Suprapubic skin (tissue), 4 donors: ENCODE results near the gene MFNG. TPM values are rescaled to one million over a fixed set of nuclear protein-coding genes. Genes with fewer than 3 reads are reported as not detected.
A peak's percentile ranks its signal among the peaks of the same experiment; 100 is the strongest.

Experiments used
- DNase-seq, 2 donors: peaks; one replicate each; pipeline ENCODE4 v3.0.0-alpha.2; 2019; ENCODE audit warnings: low spot score in 2 of 2
- H3K27ac ChIP-seq: fragments of 200-600 bp; sonication (generic); one replicate; pipeline ENCODE4 v1.5.1; 2019
- H3K27me3 ChIP-seq: fragments of 200-600 bp; sonication (generic); one replicate; pipeline ENCODE4 v1.5.1; 2019
- H3K36me3 ChIP-seq: fragments of 200-600 bp; sonication (generic); one replicate; pipeline ENCODE4 v1.5.1; 2019
- H3K4me1 ChIP-seq: fragments of 200-600 bp; sonication (generic); one replicate; pipeline ENCODE4 v1.5.1; 2019
- H3K4me3 ChIP-seq: fragments of 200-600 bp; sonication (generic); one replicate; pipeline ENCODE4 v1.5.1; 2019; ENCODE audit warnings: mild to moderate bottlenecking
- H3K9me3 ChIP-seq: fragments of 200-600 bp; sonication (generic); one replicate; pipeline ENCODE4 v1.5.1; 2019
- EP300 ChIP-seq: sonication (generic); formaldehyde crosslinking; IDR thresholded peaks from one replicate; pipeline ENCODE4 v1.6.1; 2017; ENCODE audit warnings: antibody characterized with exemption
- POLR2A ChIP-seq, 2 donors: fragments of 450-650 bp; IDR thresholded peaks; one replicate each; pipeline ENCODE4 v1.6.1; 2017; ENCODE audit warnings: antibody characterized with exemption in 2 of 2, mild to moderate bottlenecking in 2 of 2, moderate library complexity in 2 of 2
- POLR2AphosphoS5 ChIP-seq, 3 donors: sonication (generic); formaldehyde crosslinking; IDR thresholded peaks; one replicate each; pipeline ENCODE4 v1.6.1; 2017; ENCODE audit warnings: antibody characterized with exemption in 3 of 3
- WGBS: methylation state at CpG from one replicate; pipeline ENCODE4 v1.1.5; 2018; 5-methylcytosine and 5-hydroxymethylcytosine counted together
- total RNA-seq, 4 donors: library from RNA; depleted of rRNA; stranded (reverse); fragments of >200 nt; gene quantifications; one replicate each; pipeline ENCODE4 v1.1.0, GENCODE V29; 2016
- TF ChIP-seq, protein P1 (sequence below), 2 donors: fragments of 200-600 bp in 1 of 2; fragments of 450-650 bp in 1 of 2; sonication (generic) in 1 of 2; IDR thresholded peaks; one replicate each; pipeline ENCODE4 v1.5.1; 2016 to 2019; ENCODE audit warnings: antibody characterized with exemption in 2 of 2, mild to moderate bottlenecking in 1 of 2, moderate library complexity in 1 of 2

Gene MFNG
- total RNA-seq, 4 donors from 2014 or later = 3.5 to 8.6 (median 4.9) TPM

GRCh38 chr22:37487129-37487528, 945 bp upstream of the MFNG start:
- H3K27me3 ChIP-seq = peaks cover 30% of the 10 kb centered on the region
- no peak for DNase-seq
- peaks cover 8% of the 10 kb centered on the region for H3K36me3 ChIP-seq

GRCh38 chr22:37485395-37486223, 575 bp downstream of the MFNG start:
- Histone ChIP-seq H3K27ac (peak overlapping the region; percentile 39), H3K36me3 (no peaks in the 10 kb centered on the region), H3K4me1 (peaks cover 25% of the 10 kb centered on the region), H3K27me3 (peaks cover 36% of the 10 kb centered on the region), H3K4me3 (peak overlapping the region; percentile 44), H3K9me3 (no peaks in the 10 kb centered on the region)
- no peak for DNase-seq
- 57% methylated on average over 3 of the region's 26 CpGs for WGBS
- TF ChIP-seq EP300 (no peak), POLR2AphosphoS5 (IDR thresholded peaks at IDR 0.05) (no peak)

More at GRCh38 chr22:37487129-37487528, 945 bp upstream of the MFNG start:
- WGBS = 80% methylated on average over 10 of the region's 10 CpGs
- Histone ChIP-seq H3K4me3 (no peak overlapping the region), H3K9me3 (no peaks in the 10 kb centered on the region), H3K27ac (no peak overlapping the region), H3K4me1 (peaks cover 25% of the 10 kb centered on the region)
- TF ChIP-seq EP300 (no peak), POLR2A (IDR thresholded peaks at IDR 0.05) (no peak), POLR2AphosphoS5 (IDR thresholded peaks at IDR 0.05) (no peak)
- TF ChIP-seq, protein P1, sequence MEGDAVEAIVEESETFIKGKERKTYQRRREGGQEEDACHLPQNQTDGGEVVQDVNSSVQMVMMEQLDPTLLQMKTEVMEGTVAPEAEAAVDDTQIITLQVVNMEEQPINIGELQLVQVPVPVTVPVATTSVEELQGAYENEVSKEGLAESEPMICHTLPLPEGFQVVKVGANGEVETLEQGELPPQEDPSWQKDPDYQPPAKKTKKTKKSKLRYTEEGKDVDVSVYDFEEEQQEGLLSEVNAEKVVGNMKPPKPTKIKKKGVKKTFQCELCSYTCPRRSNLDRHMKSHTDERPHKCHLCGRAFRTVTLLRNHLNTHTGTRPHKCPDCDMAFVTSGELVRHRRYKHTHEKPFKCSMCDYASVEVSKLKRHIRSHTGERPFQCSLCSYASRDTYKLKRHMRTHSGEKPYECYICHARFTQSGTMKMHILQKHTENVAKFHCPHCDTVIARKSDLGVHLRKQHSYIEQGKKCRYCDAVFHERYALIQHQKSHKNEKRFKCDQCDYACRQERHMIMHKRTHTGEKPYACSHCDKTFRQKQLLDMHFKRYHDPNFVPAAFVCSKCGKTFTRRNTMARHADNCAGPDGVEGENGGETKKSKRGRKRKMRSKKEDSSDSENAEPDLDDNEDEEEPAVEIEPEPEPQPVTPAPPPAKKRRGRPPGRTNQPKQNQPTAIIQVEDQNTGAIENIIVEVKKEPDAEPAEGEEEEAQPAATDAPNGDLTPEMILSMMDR (IDR thresholded peaks at IDR 0.05) = no peak

GRCh38 chr22:37484480-37485394, 1.4 kb downstream of the MFNG start:
- WGBS = 69% methylated on average over 29 of the region's 39 CpGs
- H3K27me3 ChIP-seq = peaks cover 36% of the 10 kb centered on the region
- H3K4me3 ChIP-seq = peak overlapping the region; percentile 44
- peak overlapping the region; percentile 39 for H3K27ac ChIP-seq
- no peaks in the 10 kb centered on the region for H3K36me3 ChIP-seq
- DNase-seq = no peak
- H3K9me3 ChIP-seq = no peaks in the 10 kb centered on the region
- TF ChIP-seq EP300 = no peak
- TF ChIP-seq, protein P1 (IDR thresholded peaks at IDR 0.05) = no peak
- no peak for TF ChIP-seq POLR2A (IDR thresholded peaks at IDR 0.05)
- TF ChIP-seq POLR2AphosphoS5 (IDR thresholded peaks at IDR 0.05) = no peak
- peaks cover 25% of the 10 kb centered on the region for H3K4me1 ChIP-seq

GRCh38 chr22:37483050-37483449, 3.1 kb downstream of the MFNG start:
- no peak for DNase-seq
- Histone ChIP-seq H3K27me3 (peaks cover 49% of the 10 kb centered on the region), H3K4me3 (no peak overlapping the region), H3K9me3 (no peaks in the 10 kb centered on the region), H3K27ac (no peak overlapping the region), H3K36me3 (no peaks in the 10 kb centered on the region), H3K4me1 (peaks cover 25% of the 10 kb centered on the region)
- 64% methylated on average over 13 of the region's 13 CpGs for WGBS
- TF ChIP-seq, protein P1 (IDR thresholded peaks at IDR 0.05) = no peak
- TF ChIP-seq EP300 = no peak

GRCh38 chr22:37482244-37482643, 3.9 kb downstream of the MFNG start:
- Histone ChIP-seq H3K27me3 (peaks cover 55% of the 10 kb centered on the region), H3K36me3 (no peaks in the 10 kb centered on the region), H3K4me1 (peaks cover 25% of the 10 kb centered on the region), H3K4me3 (no peak overlapping the region), H3K27ac (no peak overlapping the region), H3K9me3 (no peaks in the 10 kb centered on the region)
- 75% methylated on average over 9 of the region's 9 CpGs for WGBS
- no peak for TF ChIP-seq POLR2AphosphoS5 (IDR thresholded peaks at IDR 0.05)
- TF ChIP-seq EP300 = no peak
- TF ChIP-seq POLR2A (IDR thresholded peaks at IDR 0.05) = no peak
- TF ChIP-seq, protein P1 (IDR thresholded peaks at IDR 0.05) = no peak
- DNase-seq = no peak
